Measurements from ENCODE around the gene TGFBR2. TPM values are rescaled to one million over a fixed set of nuclear protein-coding genes. Genes with fewer than 3 reads are reported as not detected.
A peak's percentile ranks its signal among the peaks of the same experiment; 100 is the strongest.

The TGFBR2 gene
- total RNA-seq, 1 experiment from 2014 or later, result 103 TPM

GRCh38 chr3:30649572-30650318 lies 43.3 kb downstream of the TGFBR2 start:
- H3K36me3 Mint-ChIP-seq (ENCODE audit: insufficient read depth, unreplicated experiment), result peaks cover 100% of the 10 kb centered on the region
- no peak for TF ChIP-seq CTCF (IDR thresholded peaks at IDR 0.05; ENCODE audit: unreplicated experiment)
- POLR2A ChIA-PET, result interaction anchor here (0.7 kb wide), 1 partner anchor 24 kb away, joined by 4 read pairs; no protein-coding TSS in a partner anchor
- intact Hi-C loops (cut with micrococcal nuclease), result no loop called here
- H3K27ac Mint-ChIP-seq (ENCODE audit: low read depth, unreplicated experiment), result peak overlapping the region; percentile 52
- H3K4me1 Mint-ChIP-seq (ENCODE audit: insufficient read depth, unreplicated experiment), result peaks cover 23% of the 10 kb centered on the region
- H3K4me3 Mint-ChIP-seq (ENCODE audit: unreplicated experiment), result no peak overlapping the region
- no peak for DNase-seq (ENCODE audit: unreplicated experiment)
- no peaks in the 10 kb centered on the region for H3K27me3 Mint-ChIP-seq (ENCODE audit: insufficient read depth, unreplicated experiment)
- BruUV-seq (replicated peaks), result no TSS peak
- CTCF ChIA-PET, result no interaction called here
- no peaks in the 10 kb centered on the region for H3K9me3 Mint-ChIP-seq (ENCODE audit: unreplicated experiment)

- intact Hi-C loops (cut with micrococcal nuclease), result no loop called here
- ChIA-PET CTCF (interaction anchor here (0.6 to 0.7 kb wide), 3 partner anchors 40 to 1756 kb away, joined by 3 to 4 read pairs (median 3); no protein-coding TSS in a partner anchor), POLR2A (interaction anchor here (0.7 kb wide), 1 partner anchor 44 kb away, joined by 3 read pairs; the partner anchor contains the start of gene TGFBR2)
- no peak for DNase-seq (ENCODE audit: unreplicated experiment)
- Mint-ChIP-seq H3K27me3 (ENCODE audit: insufficient read depth, unreplicated experiment) (no peaks in the 10 kb centered on the region), H3K36me3 (ENCODE audit: insufficient read depth, unreplicated experiment) (peaks cover 100% of the 10 kb centered on the region), H3K27ac (ENCODE audit: low read depth, unreplicated experiment) (no peak overlapping the region), H3K9me3 (ENCODE audit: unreplicated experiment) (no peaks in the 10 kb centered on the region), H3K4me3 (ENCODE audit: unreplicated experiment) (no peak overlapping the region), H3K4me1 (ENCODE audit: insufficient read depth, unreplicated experiment) (peaks cover 20% of the 10 kb centered on the region)
- no peak for TF ChIP-seq CTCF (IDR thresholded peaks at IDR 0.05; ENCODE audit: unreplicated experiment)
- BruUV-seq (replicated peaks), result no TSS peak
These were observed 44.1 kb downstream of the TGFBR2 start for GRCh38 chr3:30650348-30650995.

GRCh38 chr3:30654269-30654668 lies 47.9 kb downstream of the TGFBR2 start:
- H3K36me3 Mint-ChIP-seq (ENCODE audit: insufficient read depth, unreplicated experiment), result peaks cover 97% of the 10 kb centered on the region
- no peak for TF ChIP-seq CTCF (IDR thresholded peaks at IDR 0.05; ENCODE audit: unreplicated experiment)
- H3K9me3 Mint-ChIP-seq (ENCODE audit: unreplicated experiment), result no peaks in the 10 kb centered on the region
- no TSS peak for BruUV-seq (replicated peaks)
- ChIA-PET POLR2A (interaction anchor here (0.6 to 1.4 kb wide), 3 partner anchors 12 to 31 kb away, joined by 3 read pairs; no protein-coding TSS in a partner anchor), CTCF (interaction anchor here (0.6 kb wide), 1 partner anchor 12 kb away, joined by 3 read pairs; no protein-coding TSS in a partner anchor)
- intact Hi-C loops (cut with micrococcal nuclease), result no loop called here
- no peak for DNase-seq (ENCODE audit: unreplicated experiment)
- peak overlapping the region; percentile 43 for H3K27ac Mint-ChIP-seq (ENCODE audit: low read depth, unreplicated experiment)
- H3K4me1 Mint-ChIP-seq (ENCODE audit: insufficient read depth, unreplicated experiment), result peaks cover 37% of the 10 kb centered on the region
- H3K4me3 Mint-ChIP-seq (ENCODE audit: unreplicated experiment), result no peak overlapping the region
- no peaks in the 10 kb centered on the region for H3K27me3 Mint-ChIP-seq (ENCODE audit: insufficient read depth, unreplicated experiment)

- no peak overlapping the region for H3K27ac Mint-ChIP-seq (ENCODE audit: low read depth, unreplicated experiment)
- H3K4me3 Mint-ChIP-seq (ENCODE audit: unreplicated experiment), result no peak overlapping the region
- no peak for DNase-seq (ENCODE audit: unreplicated experiment)
- ChIA-PET CTCF (interaction anchor here (0.5 kb wide), 1 partner anchor 20 kb away, joined by 3 read pairs; no protein-coding TSS in a partner anchor), POLR2A (interaction anchor here (1.1 to 1.4 kb wide), 2 partner anchors 11 kb away, joined by 3 read pairs; no protein-coding TSS in a partner anchor)
- peaks cover 97% of the 10 kb centered on the region for H3K36me3 Mint-ChIP-seq (ENCODE audit: insufficient read depth, unreplicated experiment)
- H3K9me3 Mint-ChIP-seq (ENCODE audit: unreplicated experiment), result no peaks in the 10 kb centered on the region
- no peaks in the 10 kb centered on the region for H3K27me3 Mint-ChIP-seq (ENCODE audit: insufficient read depth, unreplicated experiment)
- intact Hi-C loops (cut with micrococcal nuclease), result no loop called here
- BruUV-seq (replicated peaks), result no TSS peak
- no peak for TF ChIP-seq CTCF (IDR thresholded peaks at IDR 0.05; ENCODE audit: unreplicated experiment)
- peaks cover 40% of the 10 kb centered on the region for H3K4me1 Mint-ChIP-seq (ENCODE audit: insufficient read depth, unreplicated experiment)
These were observed 48.9 kb downstream of the TGFBR2 start for GRCh38 chr3:30655187-30655812.

Data from MCF 10A (cell line).